HG02852 (cell line): ENCODE data around the gene TMPRSS11B.
"Not testable (repeated sequence)": the region's sequence is repeated elsewhere in the genome, so short reads cannot be mapped to it uniquely, and the experiment has no call there.

Source experiments
- ATAC-seq: cut with Tn5 transposase; IDR thresholded peaks from one replicate; pipeline ENCODE4 v1.9.1; 2021; ENCODE audit warnings: mild to moderate bottlenecking, moderate library complexity; ENCODE audit not compliant: unreplicated experiment

The TMPRSS11B gene

GRCh38 chr4:68228568-68228967 is 16.9 kb downstream of the TMPRSS11B start:
- ATAC-seq = no peak

GRCh38 chr4:68218044-68218443 is 27.4 kb downstream of the TMPRSS11B start:
- no peak for ATAC-seq

GRCh38 chr4:68216501-68216900 is 29.0 kb downstream of the TMPRSS11B start:
- ATAC-seq = no peak

- no peak for ATAC-seq
Measured at GRCh38 chr4:68209003-68209402, 36.5 kb downstream of the TMPRSS11B start.

GRCh38 chr4:68194305-68194704 is 51.2 kb downstream of the TMPRSS11B start:
- not testable (repeated sequence) for ATAC-seq

GRCh38 chr4:68193194-68193593 is 52.3 kb downstream of the TMPRSS11B start:
- ATAC-seq = no peak

GRCh38 chr4:68187145-68187544 is 58.3 kb downstream of the TMPRSS11B start:
- no peak for ATAC-seq

- ATAC-seq = no peak
Measured at GRCh38 chr4:68184923-68185322, 60.6 kb downstream of the TMPRSS11B start.

- no peak for ATAC-seq
Measured at GRCh38 chr4:68183417-68183816, 62.1 kb downstream of the TMPRSS11B start.

GRCh38 chr4:68182382-68182820 is 63.1 kb downstream of the TMPRSS11B start:
- no peak for ATAC-seq

- ATAC-seq = no peak
Measured at GRCh38 chr4:68180849-68181526, 64.5 kb downstream of the TMPRSS11B start.

GRCh38 chr4:68176904-68177303 is 68.6 kb downstream of the TMPRSS11B start:
- no peak for ATAC-seq
